NCI-H128 (cell line): ENCODE measurements around the gene NEMP1.
"Not testable (repeated sequence)": the region's sequence is repeated elsewhere in the genome, so short reads cannot be mapped to it uniquely, and the experiment has no call there.

Experiments used
- DNase-seq: peaks from one replicate; lab custom pipeline; 2025; ENCODE audit not compliant: unreplicated experiment; lab: John Stamatoyannopoulos, UW

The NEMP1 gene

GRCh38 chr12:57031138-57031725 is 47.4 kb downstream of the NEMP1 start:
- DNase-seq, result peak; percentile 60

- no peak for DNase-seq
Observed at GRCh38 chr12:57029457-57029856, 49.1 kb downstream of the NEMP1 start.

- no peak for DNase-seq
Observed at GRCh38 chr12:57027805-57028153, 50.8 kb downstream of the NEMP1 start.

GRCh38 chr12:57027011-57027804 is 51.4 kb downstream of the NEMP1 start:
- no peak for DNase-seq

- no peak for DNase-seq
Observed at GRCh38 chr12:57025196-57025595, 53.4 kb downstream of the NEMP1 start.

GRCh38 chr12:57022324-57022723 is 56.3 kb downstream of the NEMP1 start:
- DNase-seq, result not testable (repeated sequence)

GRCh38 chr12:57019983-57020719 is 58.4 kb downstream of the NEMP1 start:
- no peak for DNase-seq

GRCh38 chr12:57018906-57019305 is 59.7 kb downstream of the NEMP1 start:
- DNase-seq, result no peak

GRCh38 chr12:57018353-57018752 is 60.2 kb downstream of the NEMP1 start:
- not testable (repeated sequence) for DNase-seq

GRCh38 chr12:57016348-57016747 is 62.2 kb downstream of the NEMP1 start, which contains the start of gene TAC3:
Gene TAC3, minus strand, starts transcription at chr12:57016529. Its CDS starts 732 bp downstream, at chr12:57015797.
- DNase-seq, result no peak

- no peak for DNase-seq
Observed at GRCh38 chr12:57012600-57013465, 65.8 kb downstream of the NEMP1 start.

GRCh38 chr12:57011438-57012424 is 66.9 kb downstream of the NEMP1 start:
- no peak for DNase-seq

- no peak for DNase-seq
Observed at GRCh38 chr12:57010627-57011247, 67.9 kb downstream of the NEMP1 start.

- no peak for DNase-seq
Observed at GRCh38 chr12:57009949-57010626, 68.5 kb downstream of the NEMP1 start.

GRCh38 chr12:57008178-57008577 is 70.4 kb downstream of the NEMP1 start:
- DNase-seq, result no peak

- no peak for DNase-seq
Observed at GRCh38 chr12:57006809-57007475, 71.6 kb downstream of the NEMP1 start.

GRCh38 chr12:57005980-57006808 is 72.4 kb downstream of the NEMP1 start, which contains the start of gene ZBTB39:
Gene ZBTB39, minus strand, starts transcription at chr12:57006546. Its CDS starts 1,629 bp downstream, at chr12:57004917.
- DNase-seq, result no peak
